ENCODE results near the gene GCSAML.

GCSAML gene

GRCh38 chr1:247576514-247576913 is 27.6 kb downstream of the GCSAML start:
- DNase-seq = no peak

GRCh38 chr1:247578946-247579460 is 30.1 kb downstream of the GCSAML start:
- no peak for DNase-seq

- DNase-seq = no peak
Observed at GRCh38 chr1:247588060-247588459, 39.1 kb downstream of the GCSAML start, which contains the start of gene OR2G2. Gene OR2G2 (plus strand): TSS chr1:247588360. CDS start chr1:247588360, 0 bp downstream.

GRCh38 chr1:247605286-247605685 is 56.4 kb downstream of the GCSAML start, which contains the start of gene OR2G3:
Gene OR2G3 (plus strand): TSS chr1:247605586. CDS start chr1:247605586, 0 bp downstream.
- DNase-seq = no peak

GRCh38 chr1:247613405-247613804 is 64.5 kb downstream of the GCSAML start:
- DNase-seq = no peak

- DNase-seq = no peak
Observed at GRCh38 chr1:247614625-247615024, 65.7 kb downstream of the GCSAML start.
